DMS79 treated with DMSO at 0.1 percent for 48 hours (cell line): Measurements from ENCODE around the gene SRMS.
"Not testable (repeated sequence)": the region's sequence is repeated elsewhere in the genome, so short reads cannot be mapped to it uniquely, and the experiment has no call there.

Experiments
- DNase-seq: peaks from one replicate; lab custom pipeline; 2025; lab: John Stamatoyannopoulos, UW

The SRMS gene

GRCh38 chr20:63522091-63522868 is 25.3 kb downstream of the SRMS start:
- no peak for DNase-seq

GRCh38 chr20:63521602-63522001 is 25.9 kb downstream of the SRMS start:
- no peak for DNase-seq

- peak; percentile 37 for DNase-seq
These were observed 26.5 kb downstream of the SRMS start for GRCh38 chr20:63520934-63521601.

- DNase-seq: peak; percentile 78
These were observed 27.0 kb downstream of the SRMS start, which contains the start of gene PPDPF for GRCh38 chr20:63520504-63520933. PPDPF (plus strand) TSS chr20:63520765; CDS start chr20:63521309, 544 bp downstream.

GRCh38 chr20:63519668-63520503 is 27.7 kb downstream of the SRMS start:
- DNase-seq: peak; percentile 83

- no peak for DNase-seq
These were observed 28.4 kb downstream of the SRMS start for GRCh38 chr20:63518946-63519667.

- no peak for DNase-seq
These were observed 29.1 kb downstream of the SRMS start for GRCh38 chr20:63518351-63518861.

GRCh38 chr20:63517376-63518309 is 29.9 kb downstream of the SRMS start:
- DNase-seq: no peak

GRCh38 chr20:63514520-63514919 is 33.0 kb downstream of the SRMS start:
- DNase-seq: not testable (repeated sequence)

- DNase-seq: no peak
These were observed 34.3 kb downstream of the SRMS start for GRCh38 chr20:63513207-63513606.

GRCh38 chr20:63509088-63509564 is 38.4 kb downstream of the SRMS start:
- DNase-seq: no peak

GRCh38 chr20:63508072-63508768 is 39.3 kb downstream of the SRMS start:
- DNase-seq: no peak

- DNase-seq: no peak
These were observed 40.3 kb downstream of the SRMS start for GRCh38 chr20:63507083-63507743.

- DNase-seq: no peak
These were observed 41.8 kb downstream of the SRMS start for GRCh38 chr20:63505723-63506122.

GRCh38 chr20:63505281-63505680 is 42.3 kb downstream of the SRMS start:
- no peak for DNase-seq

- DNase-seq: no peak
These were observed 42.9 kb downstream of the SRMS start for GRCh38 chr20:63504642-63505041.

GRCh38 chr20:63503524-63503923 is 44.0 kb downstream of the SRMS start:
- no peak for DNase-seq

GRCh38 chr20:63502671-63503172 is 44.8 kb downstream of the SRMS start:
- peak; percentile 76 for DNase-seq
